Breast epithelium (tissue), 3 donors: ENCODE measurements around the gene FAM168A.

Source experiments
- CTCF ChIP-seq, 3 donors: fragments of 450-650 bp; IDR thresholded peaks; one replicate each; pipeline ENCODE4 v1.5.1; 2016 to 2017; ENCODE audit warnings: antibody characterized with exemption in 3 of 3, mild to moderate bottlenecking in 3 of 3, moderate library complexity in 3 of 3
- POLR2AphosphoS5 ChIP-seq, 3 donors: sonication (generic); formaldehyde crosslinking; IDR thresholded peaks; one replicate each; pipeline ENCODE4 v1.6.1; 2017; ENCODE audit warnings: antibody characterized with exemption in 3 of 3

- TF ChIP-seq CTCF (IDR thresholded peaks at IDR 0.05) (no peak), POLR2AphosphoS5 (IDR thresholded peaks at IDR 0.05) (no peak)
Observed at GRCh38 chr11:73384531-73384871, 213.4 kb downstream of the FAM168A start.
